GM18511 (cell line): ENCODE data around the gene PWWP2B.
"Not testable (repeated sequence)": the region's sequence is repeated elsewhere in the genome, so short reads cannot be mapped to it uniquely, and the experiment has no call there.

Experiments
- ATAC-seq: cut with Tn5 transposase; IDR thresholded peaks from one replicate; pipeline ENCODE4 v1.9.1; 2021; ENCODE audit warnings: mild to moderate bottlenecking, moderate library complexity; ENCODE audit not compliant: unreplicated experiment

Gene PWWP2B

DNA sequence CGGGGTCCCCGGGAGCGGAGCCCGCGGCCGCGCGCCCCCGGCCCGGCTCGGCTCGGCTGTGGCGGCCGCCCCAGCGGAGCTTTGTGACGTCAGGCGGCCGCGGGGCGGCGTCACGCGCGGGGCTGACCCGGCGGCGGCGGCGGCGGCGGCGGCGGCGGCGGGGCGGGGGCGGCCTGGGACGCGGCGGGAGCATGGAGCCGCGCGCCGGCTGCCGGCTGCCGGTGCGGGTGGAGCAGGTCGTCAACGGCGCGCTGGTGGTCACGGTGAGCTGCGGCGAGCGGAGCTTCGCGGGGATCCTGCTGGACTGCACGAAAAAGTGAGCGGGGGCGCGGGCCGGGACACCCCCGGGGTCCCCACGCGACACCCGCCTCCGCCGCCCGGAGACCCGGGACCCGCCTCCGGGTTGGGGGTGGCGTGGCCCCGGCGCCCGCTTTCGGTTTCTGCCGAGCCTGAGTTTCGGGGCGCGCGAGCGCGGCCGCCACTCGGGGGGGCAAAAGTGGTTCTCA lies at the start of gene PWWP2B:
PWWP2B (plus strand) TSS at position 165 of the 506 bp plus-strand sequence; CDS start at position 192, 27 bp downstream.
- ATAC-seq, result peak; percentile 54

DNA sequence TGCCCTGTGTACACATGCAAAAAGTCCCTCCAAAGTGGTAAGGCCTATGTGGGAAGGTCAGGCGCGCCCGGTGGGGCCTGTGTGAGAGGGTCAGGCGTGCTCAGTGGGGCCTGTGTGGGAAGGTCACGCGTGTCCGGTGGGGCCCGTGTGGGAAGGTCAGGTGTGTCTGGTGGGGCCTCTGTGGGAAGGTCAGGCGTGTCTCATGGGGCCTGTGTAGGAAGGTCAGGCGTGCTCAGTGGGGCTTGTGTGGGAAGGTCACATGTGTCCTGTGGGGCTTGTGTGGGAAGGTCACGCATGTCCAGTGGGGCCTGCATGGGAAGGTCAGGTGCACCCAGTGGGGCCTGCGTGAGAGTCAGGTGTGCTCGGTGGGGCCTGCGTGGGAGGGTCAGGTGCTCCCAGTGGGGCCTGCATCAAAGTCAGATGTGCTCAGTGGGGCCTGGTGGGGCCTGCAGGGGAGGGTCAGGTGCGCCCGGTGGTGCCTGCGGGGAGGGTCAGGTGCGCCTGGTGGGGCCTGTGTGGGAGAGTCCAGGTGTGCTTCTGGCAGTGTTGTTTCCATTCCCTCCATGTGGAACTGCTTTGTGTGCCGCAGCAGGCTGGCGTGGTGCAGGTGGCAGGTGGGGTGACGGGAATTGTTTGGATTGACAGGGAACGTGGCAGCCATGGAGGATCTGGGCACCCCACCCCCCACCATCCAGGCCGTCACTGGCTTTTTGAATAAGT lies 49.6 kb upstream of the PWWP2B start:
- no peak for ATAC-seq

DNA sequence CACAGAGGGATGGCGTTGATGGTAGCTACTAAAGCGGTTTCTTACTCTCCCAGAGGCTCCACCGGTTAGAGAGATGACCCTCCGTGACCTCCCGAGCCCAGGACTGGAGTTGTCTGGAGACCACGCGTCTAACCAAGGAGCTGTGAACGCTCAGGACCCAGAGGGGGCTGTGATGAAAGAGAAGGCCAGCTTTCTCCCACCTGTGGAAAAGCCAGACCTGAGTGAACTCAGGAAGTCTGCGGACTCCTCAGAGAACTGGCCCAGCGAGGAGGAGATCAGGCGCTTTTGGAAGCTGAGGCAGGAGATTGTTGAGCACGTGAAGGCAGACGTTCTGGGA lies 49.1 kb upstream of the PWWP2B start:
- ATAC-seq, result no peak

DNA sequence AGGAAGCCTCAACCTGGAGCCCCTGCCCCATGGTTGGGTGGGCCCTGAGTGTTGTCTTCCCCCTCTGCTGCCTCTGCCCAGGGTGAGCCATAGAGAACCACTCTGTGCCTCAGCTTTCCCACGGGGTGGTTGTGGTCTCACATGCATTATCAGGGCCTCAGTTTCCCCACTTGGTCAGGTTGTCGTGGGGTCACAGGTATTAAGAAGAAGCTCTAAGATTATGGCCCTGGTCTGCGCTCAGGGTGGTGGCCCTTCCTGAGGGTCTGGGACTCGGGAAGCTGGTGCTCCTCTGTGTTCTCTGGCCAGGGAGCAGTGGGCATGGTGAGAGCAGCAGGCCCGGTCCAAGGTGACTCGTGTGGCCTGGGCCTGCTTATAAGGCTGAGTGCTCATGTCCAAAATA lies 47.2 kb upstream of the PWWP2B start:
- no peak for ATAC-seq

DNA sequence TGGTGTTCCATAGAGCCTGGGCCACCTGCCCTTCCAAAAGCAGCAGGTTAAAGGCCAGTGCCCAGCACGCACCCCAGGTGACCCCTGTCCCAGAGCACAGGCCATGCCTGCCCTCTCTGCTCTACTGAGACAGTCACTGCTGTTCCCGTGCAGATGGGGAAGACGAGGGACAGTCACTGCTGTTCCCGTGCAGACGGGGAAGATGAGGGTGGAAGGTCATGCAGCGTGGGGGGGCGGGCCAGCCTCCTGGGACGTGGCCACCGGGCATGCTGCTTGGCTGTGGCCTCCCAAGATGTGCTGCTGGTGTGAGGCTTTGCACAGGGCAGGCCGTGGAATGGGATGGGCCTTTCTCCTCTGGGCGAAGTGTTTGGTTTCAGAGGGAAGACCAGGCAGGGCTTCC lies 46.6 kb upstream of the PWWP2B start:
- ATAC-seq, result no peak

DNA sequence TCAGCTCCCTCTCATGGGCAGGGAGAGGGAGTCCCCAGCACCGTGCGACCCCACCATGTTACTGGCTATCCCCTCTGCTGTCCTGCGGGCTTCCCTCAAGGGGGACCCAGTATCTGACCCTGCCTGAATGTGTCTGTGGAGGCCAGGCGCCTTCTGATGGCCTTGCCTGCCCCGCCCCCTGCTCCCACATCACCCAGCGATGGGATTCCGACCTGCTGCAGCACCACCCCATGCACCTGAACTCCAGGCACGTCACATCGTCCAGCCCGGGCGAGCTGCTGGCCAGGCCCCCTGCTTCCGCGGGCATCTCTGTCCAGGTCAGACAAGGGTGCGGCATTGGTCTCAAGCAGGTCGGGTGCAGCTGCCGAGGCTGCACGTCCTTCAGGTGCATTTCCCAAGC lies 46.1 kb upstream of the PWWP2B start:
- ATAC-seq, result no peak

DNA sequence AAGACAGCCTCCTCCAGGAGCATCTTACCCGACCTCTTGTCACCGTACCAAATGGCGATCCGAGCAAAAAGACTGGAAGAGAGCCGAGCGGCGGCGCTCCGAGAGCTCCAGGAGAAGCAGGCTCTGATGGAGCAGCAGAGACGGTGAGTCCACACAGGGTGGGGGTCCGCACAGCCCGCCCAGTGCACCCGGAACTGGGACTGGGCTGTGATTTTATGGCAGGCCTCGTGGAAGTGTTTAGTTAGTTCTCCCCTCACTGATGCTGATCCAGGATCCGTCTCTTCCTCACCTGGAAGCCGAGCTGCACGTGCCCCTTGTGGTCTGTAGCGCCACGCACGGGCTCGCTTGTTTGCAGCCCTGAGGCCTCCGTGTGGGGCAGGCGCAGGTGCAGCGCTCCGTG lies 45.4 kb upstream of the PWWP2B start:
- ATAC-seq, result no peak

DNA sequence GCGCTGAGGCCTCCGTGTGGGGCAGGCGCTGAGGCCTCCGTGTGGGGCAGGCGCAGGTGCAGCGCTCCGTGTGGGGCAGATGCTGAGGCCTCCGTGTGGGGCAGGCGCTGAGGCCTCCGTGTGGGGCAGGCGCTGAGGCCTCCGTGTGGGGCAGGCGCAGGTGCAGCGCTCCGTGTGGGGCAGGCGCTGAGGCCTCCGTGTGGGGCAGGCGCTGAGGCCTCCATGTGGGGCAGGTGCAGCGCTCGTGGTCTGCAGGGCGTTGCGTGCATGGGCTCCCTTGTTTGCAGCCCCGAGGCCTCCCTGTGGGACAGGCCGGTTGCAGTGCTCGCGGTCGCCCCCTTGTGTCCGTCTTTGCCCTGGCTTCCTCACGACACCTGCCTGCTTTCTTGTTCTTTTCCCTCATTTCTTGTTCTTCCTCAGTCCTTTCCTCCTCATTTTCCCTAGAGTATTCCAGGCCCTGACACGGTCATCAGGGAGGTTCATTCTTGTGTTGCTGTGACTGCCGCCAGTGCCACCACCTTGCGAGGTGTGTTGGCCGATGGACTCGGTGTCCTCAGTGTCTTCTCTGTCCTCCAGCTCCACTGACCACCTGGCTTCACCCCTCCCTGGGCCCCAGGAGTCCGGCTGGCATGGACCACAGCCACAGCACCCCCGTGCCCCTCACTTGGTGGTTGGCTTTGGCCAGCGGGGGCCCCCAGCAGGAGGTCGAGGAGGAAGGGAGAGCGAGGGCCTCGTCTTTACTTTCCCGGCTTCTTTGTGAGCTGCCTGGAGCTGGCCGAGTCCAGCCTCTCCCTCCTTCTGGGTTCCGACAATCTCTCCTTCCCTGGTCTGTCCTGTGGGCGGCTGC lies 44.3 kb upstream of the PWWP2B start:
- ATAC-seq, result not testable (repeated sequence)

DNA sequence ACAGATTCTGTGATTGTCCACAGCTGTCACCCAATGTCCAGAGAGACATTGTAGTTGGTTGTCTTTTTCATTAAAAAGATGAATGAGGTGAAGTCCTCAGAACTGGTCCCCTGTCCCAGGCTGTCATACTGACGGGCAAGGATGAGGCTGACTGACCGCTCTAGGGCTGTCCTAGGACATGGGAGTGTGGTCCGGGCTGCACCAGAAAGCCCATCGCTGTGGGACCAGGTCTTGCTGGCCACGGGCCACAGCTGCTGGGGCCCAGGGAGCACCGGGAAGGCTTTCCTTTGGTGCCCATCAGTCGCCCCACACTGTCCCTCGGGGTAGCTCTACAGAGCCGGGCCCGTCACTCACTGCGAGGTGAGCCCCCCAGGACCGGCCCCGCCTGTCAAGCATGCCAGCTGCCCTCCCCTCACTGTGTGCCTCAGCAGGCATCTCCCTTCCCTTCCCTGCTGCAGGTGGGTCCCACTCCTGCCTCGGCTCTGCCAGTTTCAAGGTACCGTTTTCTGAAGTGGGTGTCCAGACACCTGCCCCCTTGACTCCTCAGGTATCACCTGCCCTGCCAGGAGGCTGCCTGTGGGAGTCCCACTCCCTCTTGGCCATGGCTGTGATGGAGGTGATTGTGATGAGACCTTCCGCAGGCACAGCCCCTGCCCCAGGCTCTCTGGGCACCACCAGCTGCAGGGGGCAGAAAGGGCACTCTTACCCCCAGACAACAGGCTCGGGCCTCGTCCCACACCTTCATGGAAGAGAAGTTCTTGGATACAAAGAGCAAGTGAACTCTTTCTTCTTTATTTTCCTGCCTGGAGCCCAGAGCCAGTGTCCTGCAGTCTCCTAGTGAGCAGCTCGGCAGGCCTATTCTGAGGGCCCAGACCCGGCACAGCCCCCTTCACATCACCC lies 43.3 kb upstream of the PWWP2B start:
- ATAC-seq, result no peak

DNA sequence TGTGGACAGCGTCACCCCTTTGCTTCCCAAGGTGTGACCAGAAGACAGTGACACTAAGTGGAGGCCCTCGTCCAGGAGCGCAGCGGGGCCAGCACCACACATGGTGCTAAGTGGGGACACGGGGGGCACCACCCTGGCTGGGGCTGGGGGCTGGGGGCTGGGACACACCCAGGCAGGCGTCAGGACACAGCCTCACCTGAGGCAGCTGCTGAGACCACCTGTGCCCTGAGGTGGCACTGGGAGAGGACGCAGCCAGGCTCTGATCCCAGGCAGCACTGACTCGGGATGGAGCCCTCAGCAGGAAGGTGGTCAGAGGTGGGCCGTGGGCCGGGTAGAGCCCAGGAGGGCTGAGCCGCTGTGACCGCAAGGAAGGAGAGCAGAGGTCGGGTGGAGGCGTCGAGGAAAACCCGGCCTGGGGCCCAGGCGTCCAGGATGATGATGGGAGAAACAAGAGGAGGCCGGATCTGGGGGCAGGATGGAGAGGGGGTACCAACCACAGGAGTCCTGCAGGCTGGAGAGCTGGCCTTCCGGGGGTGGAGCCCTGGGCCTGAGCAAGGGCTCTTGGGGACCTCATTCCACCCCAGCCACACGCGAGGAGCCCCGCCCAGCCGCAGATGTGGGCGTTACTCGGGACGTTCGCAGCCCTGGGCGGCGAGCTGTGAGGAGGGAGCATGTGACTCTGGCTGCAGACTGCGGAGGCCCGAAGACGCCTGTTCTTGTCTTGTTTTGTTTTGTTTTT lies 42.5 kb upstream of the PWWP2B start:
- no peak for ATAC-seq

DNA sequence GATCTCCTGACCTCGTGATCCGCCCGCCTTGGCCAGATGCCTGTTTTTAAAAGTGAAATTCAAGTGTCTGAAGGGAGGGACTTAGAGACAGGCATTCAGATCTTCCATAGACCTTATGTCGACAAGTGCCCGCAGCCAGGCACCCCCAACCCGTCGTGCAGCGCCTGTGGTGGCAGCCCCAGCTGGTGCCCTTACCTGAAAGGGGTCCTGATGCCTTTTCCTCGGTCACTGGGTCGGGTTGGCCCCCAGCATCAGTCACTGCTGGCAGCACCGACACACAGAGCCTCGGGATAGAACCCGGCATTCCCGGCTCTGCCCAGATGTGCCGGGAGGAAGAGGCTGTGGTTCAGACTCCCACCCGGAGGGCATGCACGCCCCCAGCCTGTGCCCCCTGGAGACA lies 41.7 kb upstream of the PWWP2B start:
- no peak for ATAC-seq

DNA sequence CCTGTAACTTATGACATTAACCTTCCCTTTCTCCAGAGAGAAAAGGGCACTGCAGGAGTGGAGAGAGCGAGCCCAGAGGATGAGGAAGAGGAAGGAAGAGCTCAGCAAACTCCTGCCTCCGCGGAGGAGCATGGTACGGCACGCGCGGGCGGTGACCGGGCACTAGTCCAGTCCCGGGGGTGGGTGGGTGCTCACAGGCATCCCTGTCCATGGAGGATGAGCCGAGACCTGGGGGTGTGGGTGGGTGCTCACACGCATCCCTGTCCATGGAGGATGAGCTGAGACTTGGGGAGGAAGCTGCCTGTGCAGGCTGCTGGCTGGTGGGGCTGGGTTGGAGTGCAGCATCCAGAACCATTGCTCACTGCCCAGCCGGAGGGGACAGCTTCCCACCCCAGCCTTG lies 41.2 kb upstream of the PWWP2B start:
- no peak for ATAC-seq

DNA sequence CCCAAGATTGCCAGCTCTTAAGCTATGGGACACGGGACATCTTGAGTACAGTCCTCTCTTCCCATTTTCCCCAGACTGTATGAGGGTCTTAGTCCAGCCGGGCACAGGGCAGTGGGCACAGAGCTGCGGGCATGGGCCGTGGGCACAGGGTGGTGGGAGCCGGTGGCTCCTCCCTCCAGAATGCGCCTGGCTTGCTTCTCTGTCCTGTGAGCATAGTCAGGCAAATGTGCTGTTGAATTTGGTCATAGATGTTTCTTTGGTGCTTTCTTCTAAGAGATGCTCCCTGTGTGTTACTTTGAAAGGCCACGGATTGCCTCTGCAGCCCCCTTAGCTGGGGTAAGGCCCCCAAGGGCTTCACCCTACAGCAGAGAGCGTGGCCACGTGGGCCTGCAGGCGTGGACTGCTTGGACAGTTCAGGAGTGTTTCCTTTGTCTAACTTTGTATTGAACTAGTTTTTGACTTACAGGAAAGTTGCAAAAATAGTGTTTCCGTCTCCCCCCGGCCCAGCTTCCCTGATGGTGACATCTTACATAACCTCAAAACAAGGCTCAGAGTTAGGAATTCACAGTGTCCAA lies 40.3 kb upstream of the PWWP2B start:
- ATAC-seq, result no peak

DNA sequence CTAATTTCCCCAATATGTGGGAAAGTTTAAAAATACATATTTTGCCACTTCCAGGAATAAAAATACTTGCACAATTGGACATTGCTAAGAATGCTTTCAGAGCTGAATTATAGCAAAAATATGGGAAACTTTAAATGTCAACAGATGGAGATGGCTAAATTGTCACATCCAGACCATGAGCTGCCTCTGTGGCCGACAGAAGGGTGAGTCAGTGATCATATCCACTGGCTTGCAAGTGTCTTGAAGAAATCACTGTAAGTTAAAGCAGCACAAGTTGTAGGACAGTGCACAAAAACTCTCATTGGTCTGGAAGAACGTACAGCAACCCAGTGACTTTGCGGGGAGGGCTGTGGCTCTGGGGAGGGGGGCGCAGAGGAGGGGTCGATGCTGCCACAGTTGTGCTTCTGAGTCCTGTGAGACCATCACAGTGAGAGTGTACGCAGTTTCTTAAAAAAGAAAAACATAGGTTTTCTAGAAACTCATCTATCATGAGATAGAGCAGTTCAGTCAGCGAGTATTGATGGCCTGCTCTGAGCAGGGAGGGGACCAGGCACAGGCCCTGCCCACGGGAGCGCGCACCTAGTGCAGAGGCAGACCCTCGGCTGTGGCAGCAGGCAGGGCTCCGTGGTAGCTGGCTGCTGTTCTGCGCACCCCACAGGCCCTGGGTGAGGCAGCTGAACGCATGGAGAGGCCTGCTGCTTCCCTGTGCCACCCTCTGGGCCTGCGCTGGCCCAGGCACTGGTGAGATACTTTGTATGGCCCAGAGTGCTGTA lies 39.5 kb upstream of the PWWP2B start:
- no peak for ATAC-seq

DNA sequence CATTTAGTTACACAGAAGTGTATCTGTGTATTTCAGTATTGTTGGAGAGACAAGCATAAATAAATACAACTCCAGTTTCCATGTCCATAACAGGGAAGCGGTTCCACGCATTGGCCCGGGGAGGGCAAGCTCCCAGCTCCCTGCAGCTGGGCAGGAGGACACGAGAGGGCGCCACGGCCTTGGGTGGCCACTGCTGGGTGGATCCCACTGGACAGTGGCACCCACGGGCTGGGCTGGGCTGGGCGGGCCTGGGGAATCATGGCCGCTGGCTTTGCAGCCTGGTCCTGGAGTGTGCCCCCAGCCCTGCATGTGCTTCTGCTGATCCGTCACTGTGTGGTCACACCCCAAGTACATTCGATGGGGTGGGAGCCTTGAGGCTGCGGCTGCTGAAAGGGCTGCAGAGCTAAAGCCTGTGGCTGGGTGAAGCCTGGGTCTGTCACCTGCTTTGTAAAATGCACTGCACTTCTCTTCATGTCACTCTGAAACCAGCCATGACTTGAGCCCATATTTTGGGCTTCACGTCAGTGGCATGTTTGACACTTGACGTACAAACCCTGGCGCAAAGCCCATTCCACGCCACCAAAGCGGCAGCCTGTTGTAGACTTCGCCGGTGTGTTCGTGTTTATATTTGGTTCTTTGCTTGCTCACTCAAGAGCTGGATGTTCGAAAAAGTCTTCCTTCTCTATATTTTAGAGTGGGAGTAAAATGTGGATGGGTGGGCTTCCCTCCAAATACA lies 37.5 kb upstream of the PWWP2B start:
- ATAC-seq, result no peak

DNA sequence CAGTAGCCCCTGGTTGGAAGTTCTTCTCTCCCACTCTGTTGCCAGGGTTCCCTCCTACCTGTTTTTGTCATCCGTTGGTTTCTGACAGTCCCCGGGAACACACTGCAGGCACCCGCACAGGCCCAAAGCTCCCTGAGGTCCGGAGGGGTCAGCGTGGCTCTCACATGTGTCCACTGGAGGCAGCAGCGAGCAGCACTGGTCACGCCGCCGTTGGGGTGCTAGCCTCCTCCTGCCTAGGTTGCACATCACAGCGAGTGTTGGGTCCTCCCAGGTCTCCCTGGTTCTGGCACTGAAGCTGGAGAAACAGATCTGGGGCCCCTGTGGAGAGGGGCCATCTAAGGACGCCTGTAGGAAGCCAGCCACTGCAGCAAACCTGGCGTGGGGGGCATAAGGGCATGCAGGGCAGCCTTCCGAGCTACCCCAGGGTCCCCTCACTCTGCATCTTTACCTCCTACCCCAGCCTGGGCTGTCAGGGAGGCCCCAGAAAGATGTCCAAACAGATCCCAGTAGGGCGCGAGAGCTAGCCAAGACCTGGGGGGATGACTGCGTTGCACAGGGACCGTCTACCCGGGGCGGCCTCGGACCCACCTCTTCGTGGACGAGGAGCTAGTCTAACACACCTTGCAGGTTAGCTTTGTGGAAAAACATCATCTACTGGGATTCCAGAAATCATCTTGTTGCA lies 36.1 kb upstream of the PWWP2B start:
- no peak for ATAC-seq

DNA sequence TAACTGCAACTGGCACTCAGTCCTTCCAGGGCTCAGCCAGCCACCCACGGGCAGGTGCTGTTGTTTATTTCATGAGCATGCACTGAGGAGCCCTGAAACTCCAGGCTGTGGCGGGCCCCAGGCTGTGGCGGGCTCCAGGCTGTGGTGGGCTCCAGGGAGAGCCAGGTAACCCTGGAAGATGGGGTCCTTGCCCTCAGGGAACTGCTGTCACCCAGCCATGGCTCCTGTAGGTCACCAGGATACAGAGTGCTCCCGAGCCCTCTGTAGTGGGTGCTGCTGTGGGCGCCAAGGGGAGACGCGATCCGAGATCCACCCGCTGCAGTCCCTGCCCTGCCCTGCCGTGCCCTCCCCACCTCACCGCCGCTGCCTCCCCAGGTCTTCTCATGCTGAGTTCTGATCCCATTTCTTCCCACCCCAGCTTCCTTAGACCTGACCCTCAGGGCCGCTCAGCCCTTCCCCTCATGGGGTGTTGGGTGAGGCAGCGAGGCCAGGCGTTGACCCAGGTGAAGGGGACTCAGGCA lies 35.4 kb upstream of the PWWP2B start:
- ATAC-seq, result no peak

DNA sequence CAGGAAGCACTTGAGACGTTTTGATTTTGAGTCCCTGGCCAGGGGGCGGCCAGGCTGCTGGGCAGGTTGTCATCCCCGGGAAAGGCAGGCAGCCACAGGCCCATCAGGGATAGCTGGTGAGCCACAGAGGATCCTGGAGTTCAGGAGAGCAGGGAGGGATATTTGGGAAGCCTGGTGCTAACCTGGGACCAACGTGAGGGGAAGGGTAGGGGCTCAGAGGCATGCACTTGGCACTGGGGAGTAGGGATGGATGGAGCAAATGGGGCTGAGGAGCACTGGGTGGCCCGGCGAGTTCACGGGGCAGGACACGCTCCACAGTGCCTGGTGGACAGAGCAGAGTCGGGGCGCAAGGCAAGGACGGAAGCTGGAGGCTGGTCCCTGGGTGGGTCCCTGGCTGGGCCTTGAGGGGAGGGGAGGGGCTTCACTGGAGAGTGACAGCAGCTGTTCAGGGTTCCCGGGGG lies 34.8 kb upstream of the PWWP2B start:
- no peak for ATAC-seq
